Fibroblast of skin of right biceps (primary cell): ENCODE data around the gene ULK4.
A peak's percentile ranks its signal among the peaks of the same experiment; 100 is the strongest.
"Not testable (repeated sequence)": the region's sequence is repeated elsewhere in the genome, so short reads cannot be mapped to it uniquely, and the experiment has no call there.

ENCODE experiments used
- DNase-seq: peaks from one replicate; pipeline ENCODE4 v3.0.0-alpha.2; 2013

Gene ULK4

GRCh38 chr3:41683666-41684350, 278.1 kb downstream of the ULK4 start:
- DNase-seq, result peak; percentile 68

GRCh38 chr3:41682996-41683395, 278.9 kb downstream of the ULK4 start:
- DNase-seq, result peak; percentile 95

- DNase-seq, result no peak
Observed at GRCh38 chr3:41682382-41682781, 279.5 kb downstream of the ULK4 start.

- DNase-seq, result peak; percentile 98
Observed at GRCh38 chr3:41681479-41681878, 280.4 kb downstream of the ULK4 start.

DNA sequence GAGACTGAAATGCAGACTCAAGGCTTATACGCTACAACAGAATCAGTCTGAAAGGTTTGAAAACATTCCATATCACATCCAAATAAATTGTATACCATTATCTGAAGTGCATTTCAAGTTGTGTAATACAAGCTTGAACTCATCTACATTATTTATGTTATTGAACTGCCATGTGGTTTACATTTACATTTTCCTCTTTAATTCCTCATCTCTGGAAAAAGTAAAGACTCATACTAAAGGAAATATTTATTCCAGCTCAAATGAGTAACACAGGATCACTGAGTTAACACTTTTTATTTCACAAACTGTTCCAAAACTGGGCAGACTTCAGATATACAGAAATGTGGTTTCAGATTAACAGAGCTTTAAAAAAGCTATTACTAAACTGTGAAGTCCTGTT, 282.5 kb downstream of the ULK4 start:
- peak; percentile 67 for DNase-seq

GRCh38 chr3:41675102-41675501, 286.8 kb downstream of the ULK4 start:
- not testable (repeated sequence) for DNase-seq

GRCh38 chr3:41674449-41674848, 287.5 kb downstream of the ULK4 start:
- no peak for DNase-seq

DNA sequence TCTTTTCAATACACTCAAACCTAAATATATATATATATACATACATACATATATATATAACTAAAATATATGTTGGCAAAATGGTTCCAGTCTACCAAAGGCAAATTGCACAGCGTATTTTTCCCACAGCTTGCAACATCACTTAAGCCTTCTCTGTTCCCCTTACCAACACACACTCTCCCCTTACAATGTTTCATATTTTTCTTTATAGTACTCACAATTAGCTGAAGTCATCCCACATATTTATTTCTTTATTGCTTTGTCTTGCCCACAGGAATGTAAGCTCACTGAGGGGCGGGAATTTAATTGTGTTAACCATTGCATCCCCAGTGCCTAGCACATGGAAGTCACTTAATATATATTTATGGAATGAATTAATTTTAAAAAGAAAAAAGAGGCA, 288.3 kb downstream of the ULK4 start:
- DNase-seq, result peak; percentile 77

GRCh38 chr3:41668379-41668778, 293.5 kb downstream of the ULK4 start:
- no peak for DNase-seq

DNA sequence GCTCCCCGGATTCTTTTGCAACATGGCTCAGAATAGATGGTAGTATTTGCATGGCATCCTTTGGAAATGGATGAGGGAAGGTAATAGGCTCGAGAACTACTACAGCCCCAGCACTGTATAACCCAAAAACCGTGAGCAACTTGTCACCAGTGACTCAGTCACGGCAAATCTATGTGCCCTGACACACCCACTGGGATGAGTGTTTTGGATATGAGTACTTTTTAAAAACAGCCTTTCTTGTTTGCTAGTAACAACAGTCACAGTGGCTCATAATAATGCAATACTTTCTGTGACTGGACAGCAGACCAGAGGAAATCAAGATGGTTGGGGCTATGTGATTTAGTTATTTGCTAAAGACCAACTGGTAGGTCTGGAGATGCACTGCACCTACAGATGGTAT, 299.6 kb downstream of the ULK4 start:
- no peak for DNase-seq

- no peak for DNase-seq
Observed at GRCh38 chr3:41661796-41662195, 300.1 kb downstream of the ULK4 start.

GRCh38 chr3:41660510-41660909, 301.4 kb downstream of the ULK4 start:
- no peak for DNase-seq

DNA sequence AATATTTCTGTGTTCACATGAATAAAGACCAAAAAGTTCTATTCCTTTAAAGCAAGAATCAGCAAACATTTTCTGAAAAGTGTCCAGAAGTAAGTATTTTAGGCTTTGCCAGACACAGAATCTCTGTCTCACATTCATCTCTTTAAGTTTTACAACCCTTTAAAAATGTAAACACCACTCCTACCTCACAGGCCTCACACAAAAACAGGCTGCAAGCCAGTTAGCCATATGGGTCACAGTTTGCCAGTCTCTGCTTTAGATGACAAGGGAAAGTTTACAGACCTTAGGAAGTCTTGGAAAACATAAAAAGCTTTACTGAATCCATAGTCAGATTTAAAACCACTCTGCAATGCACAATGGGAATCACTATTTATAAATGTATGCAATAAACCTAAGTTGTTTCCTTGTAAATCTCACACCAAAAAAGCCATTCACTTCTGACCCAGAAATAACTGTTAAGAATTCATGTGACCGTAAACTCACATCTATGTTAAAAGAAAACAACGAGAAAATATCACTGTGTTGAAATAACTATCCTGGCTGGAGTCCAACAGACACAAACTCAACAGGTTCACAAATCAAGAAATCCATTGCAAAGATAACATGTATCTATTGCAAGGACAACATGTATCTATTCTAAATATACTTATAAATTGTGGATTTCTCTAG, 308.2 kb downstream of the ULK4 start:
- DNase-seq, result no peak

GRCh38 chr3:41652931-41653330, 309.0 kb downstream of the ULK4 start:
- no peak for DNase-seq

- DNase-seq, result no peak
Observed at GRCh38 chr3:41652506-41652905, 309.4 kb downstream of the ULK4 start.

DNA sequence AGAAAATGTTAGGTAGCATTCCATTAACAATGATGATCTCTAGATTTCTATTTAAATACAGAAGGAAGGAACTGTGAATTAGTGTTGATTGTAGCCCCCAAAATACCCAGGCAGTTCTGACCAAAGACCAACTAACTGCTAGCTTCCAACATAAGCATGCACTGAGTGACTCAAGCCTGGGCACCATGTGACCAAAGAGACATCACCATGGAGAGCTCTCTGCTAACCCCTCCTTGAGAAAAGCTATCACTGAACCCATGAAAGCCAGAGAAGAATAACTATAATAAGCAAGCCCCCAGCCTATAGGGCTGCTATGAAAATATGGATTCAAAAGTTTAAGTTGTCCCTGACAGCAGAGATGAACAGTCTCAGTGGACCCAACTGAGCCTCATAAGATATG, 310.2 kb downstream of the ULK4 start:
- no peak for DNase-seq

DNA sequence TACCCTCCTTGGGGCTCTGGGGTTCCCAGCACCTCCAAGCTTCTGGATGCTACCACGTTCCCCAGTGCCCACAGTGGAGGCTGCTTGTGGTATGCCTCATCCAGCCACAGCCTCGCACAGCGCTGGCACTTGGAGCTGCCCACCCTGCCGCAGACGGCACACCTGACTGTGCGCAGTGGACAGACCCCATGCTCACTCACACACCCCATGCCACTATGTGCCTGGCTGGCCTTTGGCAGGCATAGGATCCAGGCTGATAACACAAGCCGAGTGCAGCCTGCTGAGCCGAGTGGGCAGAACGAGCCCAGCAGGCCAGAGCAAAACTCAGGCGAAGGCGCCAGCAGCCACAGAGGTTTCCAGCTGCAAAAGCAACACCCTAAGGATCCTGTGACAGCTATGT, 311.5 kb downstream of the ULK4 start:
- DNase-seq, result no peak

DNA sequence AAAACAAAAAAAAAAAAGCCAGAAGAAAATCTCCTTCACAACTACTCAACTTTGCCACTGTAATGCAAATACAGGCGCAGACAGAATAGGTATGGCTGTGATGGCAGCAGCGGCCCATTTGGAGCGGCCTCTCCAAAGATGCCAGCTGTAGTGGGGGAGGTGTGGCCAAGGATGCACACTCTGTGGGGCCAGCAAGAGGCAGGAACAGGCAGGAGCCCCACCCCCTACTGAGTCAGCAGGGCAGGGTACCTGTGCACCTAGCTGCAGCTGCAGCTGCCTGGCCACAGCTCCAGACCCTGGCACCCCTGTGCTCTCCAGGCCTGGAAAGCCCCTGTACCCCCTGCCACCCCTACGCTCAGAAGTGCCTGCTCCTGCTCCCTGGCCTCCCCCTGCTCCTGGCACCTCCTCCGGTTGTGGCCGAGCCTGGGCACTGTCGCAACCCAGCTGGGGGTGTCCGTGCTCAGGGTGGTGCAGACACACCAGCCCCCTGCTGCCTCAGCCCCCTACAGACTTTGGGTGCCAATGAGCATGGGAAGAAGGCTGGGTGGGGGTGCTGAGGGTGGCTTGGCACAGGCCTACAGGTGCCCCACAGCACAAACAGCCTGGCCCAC, 312.7 kb downstream of the ULK4 start:
- DNase-seq, result no peak

DNA sequence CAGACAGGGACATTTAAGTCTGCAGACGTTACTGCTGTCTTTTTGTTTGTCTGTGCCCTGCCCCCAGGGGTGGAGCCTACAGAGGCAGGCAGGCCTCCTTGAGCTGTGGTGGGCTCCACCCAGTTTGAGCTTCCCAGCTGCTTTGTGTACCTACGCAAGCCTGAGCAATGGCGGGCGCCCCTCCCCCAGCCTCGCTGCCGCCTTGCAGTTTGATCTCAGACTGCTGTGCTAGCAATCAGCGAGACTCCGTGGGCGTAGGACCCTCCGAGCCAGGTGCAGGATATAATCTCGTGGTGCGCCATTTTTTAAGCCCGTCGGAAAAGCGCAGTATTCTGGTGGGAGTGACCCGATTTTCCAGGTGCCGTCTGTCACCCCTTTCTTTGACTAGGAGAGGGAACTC, 314.2 kb downstream of the ULK4 start:
- DNase-seq, result not testable (repeated sequence)

DNA sequence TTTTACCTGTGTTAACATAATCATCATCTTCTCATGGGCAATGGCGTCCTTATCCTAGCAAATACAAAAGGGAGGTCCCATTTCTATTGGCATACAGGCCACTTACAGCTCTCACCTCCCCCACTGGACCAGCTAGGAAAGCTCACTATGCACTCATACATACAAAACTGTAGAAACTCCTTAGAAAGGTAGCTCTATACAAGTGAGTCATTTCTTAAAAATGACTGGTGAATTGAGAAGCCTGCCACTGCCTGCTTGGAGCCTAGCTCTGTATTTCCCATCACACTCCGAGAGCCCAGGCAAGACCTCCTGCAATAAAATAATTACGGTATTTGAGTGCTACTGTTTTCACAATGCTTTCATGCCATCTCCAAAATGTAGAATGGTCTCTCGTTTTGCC, 321.8 kb downstream of the ULK4 start:
- no peak for DNase-seq

DNA sequence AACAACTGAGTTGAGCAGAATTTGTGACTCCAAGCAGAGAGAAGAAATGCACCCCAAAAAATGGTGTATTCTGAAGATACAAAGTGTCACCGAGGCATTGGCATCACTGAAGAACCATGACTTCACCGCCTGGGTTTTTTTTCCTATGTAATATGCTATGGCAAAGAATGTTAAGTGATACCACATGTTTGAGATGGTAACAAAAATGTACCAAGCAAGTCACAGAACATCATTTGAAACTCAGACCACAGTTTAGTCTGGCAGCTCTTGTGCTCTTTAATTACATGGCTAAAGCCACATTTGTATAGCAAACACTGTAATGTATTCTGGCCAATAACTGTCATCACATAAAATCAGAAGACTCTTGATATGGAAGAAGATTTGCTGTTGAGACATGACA, 323.5 kb downstream of the ULK4 start:
- DNase-seq, result peak; percentile 18

- no peak for DNase-seq
Observed at GRCh38 chr3:41632700-41633099, 329.2 kb downstream of the ULK4 start.

DNA sequence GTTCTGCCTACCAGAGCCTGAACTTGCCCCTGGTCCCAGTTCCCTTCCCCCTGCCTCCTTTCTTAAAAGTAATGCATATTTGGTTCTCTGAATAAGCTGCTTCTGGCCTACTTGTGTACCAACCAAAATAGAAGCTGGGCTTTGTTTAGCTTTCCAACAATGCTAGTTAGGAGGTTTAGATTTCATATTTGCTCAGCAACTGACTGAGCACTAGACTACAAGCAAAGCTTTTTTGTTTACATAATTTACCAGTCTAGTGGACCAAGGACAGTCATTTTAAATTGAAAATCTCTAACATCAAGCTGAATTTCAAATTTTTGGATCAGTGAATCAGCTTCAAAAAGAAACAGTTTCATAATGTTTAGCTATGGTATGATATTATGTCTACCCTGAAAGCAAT, 331.2 kb downstream of the ULK4 start:
- no peak for DNase-seq

DNA sequence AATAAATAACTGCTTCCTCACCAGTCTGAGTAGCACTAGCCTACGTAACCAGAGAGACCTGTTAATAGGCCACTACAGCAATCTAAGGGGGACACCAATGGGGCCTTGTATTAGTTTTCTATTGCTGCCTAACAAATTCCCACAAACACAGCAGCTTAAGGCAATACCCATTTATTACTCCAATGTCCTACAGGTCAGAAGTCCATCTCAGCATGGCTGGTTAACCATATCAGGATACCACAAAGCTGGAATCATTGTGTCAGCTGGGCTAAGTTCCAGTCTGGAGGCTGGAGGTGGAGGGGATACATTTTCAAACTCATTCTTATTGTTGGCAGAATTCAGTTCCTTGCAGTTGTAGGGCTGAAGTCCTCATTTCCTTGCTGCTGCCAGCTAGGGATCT, 331.9 kb downstream of the ULK4 start:
- DNase-seq, result no peak

GRCh38 chr3:41629072-41629471, 332.8 kb downstream of the ULK4 start:
- DNase-seq, result no peak
